Ascending aorta (tissue), 2 donors: ENCODE results near the gene APMAP. TPM values are rescaled to one million over a fixed set of nuclear protein-coding genes. Genes with fewer than 3 reads are reported as not detected.

Experiments used
- DNase-seq, 2 donors: peaks; one replicate each; pipeline ENCODE4 v3.0.0-alpha.2; 2019; ENCODE audit warnings: low spot score in 2 of 2
- H3K27ac ChIP-seq, 2 donors: fragments of 200-600 bp; sonication (generic); one replicate each; pipeline ENCODE4 v1.5.1; 2016 to 2017; ENCODE audit warnings: mild to moderate bottlenecking in 1 of 2
- H3K27me3 ChIP-seq: fragments of 200-600 bp; sonication (generic); one replicate; pipeline ENCODE4 v1.5.1; 2017
- H3K36me3 ChIP-seq, 2 donors: fragments of 200-600 bp; sonication (generic); one replicate each; pipeline ENCODE4 v1.5.1; 2016
- H3K4me1 ChIP-seq, 2 donors: fragments of 200-600 bp; sonication (generic); one replicate each; pipeline ENCODE4 v1.5.1; 2016 to 2017; ENCODE audit warnings: mild to moderate bottlenecking in 1 of 2
- H3K4me3 ChIP-seq, 2 donors: fragments of 200-600 bp; sonication (generic); one replicate each; pipeline ENCODE4 v1.5.1; 2016 to 2017; ENCODE audit warnings: mild to moderate bottlenecking in 1 of 2
- H3K9me3 ChIP-seq, 2 donors: fragments of 200-600 bp; sonication (generic); one replicate each; pipeline ENCODE4 v1.5.1; 2016
- CTCF ChIP-seq, 3 experiments: fragments of 200-600 bp in 2 of 3; fragments of 450-650 bp in 1 of 3; sonication (generic) in 2 of 3; IDR thresholded peaks; one replicate each; pipeline ENCODE4 v1.5.1; 2016 to 2019; ENCODE audit warnings: antibody characterized with exemption in 3 of 3, mild to moderate bottlenecking in 1 of 3, moderate library complexity in 1 of 3
- intact Hi-C: fragments of 100-400 bp; cut with DNase I; formaldehyde crosslinking; loops from one replicate; pipeline ENCODE4 v1.15.1; 2023
- total RNA-seq: library from RNA; depleted of rRNA; stranded (reverse); fragments of >200 nt; gene quantifications from one replicate; pipeline ENCODE4 v1.1.0, GENCODE V29; 2016

The APMAP gene
- total RNA-seq, 1 donor from 2014 or later = 44.8 TPM

GRCh38 chr20:24956001-24956841 lies 36.3 kb downstream of the APMAP start:
- Histone ChIP-seq H3K4me3 (no peak overlapping the region), H3K9me3 (no peaks in the 10 kb centered on the region), H3K27ac (no peak overlapping the region), H3K36me3 (peaks cover 7 to 20% of the 10 kb centered on the region in 2 donors), H3K27me3 (no peaks in the 10 kb centered on the region), H3K4me1 (no peaks in the 10 kb centered on the region)
- DNase-seq = peak in 1 of 2 donors; percentile 58
- intact Hi-C loops = no loop called here
- TF ChIP-seq CTCF (IDR thresholded peaks at IDR 0.05) = no peak

- no peak for DNase-seq
- intact Hi-C loops = no loop called here
- TF ChIP-seq CTCF (IDR thresholded peaks at IDR 0.05) = no peak
- no peak overlapping the region for H3K27ac ChIP-seq
- H3K9me3 ChIP-seq = no peaks in the 10 kb centered on the region
- H3K27me3 ChIP-seq = no peaks in the 10 kb centered on the region
- H3K4me1 ChIP-seq = no peaks in the 10 kb centered on the region
- no peak overlapping the region for H3K4me3 ChIP-seq
- peaks cover 7 to 14% of the 10 kb centered on the region in 2 donors for H3K36me3 ChIP-seq
Observed at GRCh38 chr20:24955045-24955444, 37.5 kb downstream of the APMAP start.

- intact Hi-C loops = no loop called here
- no peaks in the 10 kb centered on the region for H3K9me3 ChIP-seq
- no peak overlapping the region for H3K4me3 ChIP-seq
- H3K4me1 ChIP-seq = no peaks in the 10 kb centered on the region
- H3K27me3 ChIP-seq = no peaks in the 10 kb centered on the region
- TF ChIP-seq CTCF (IDR thresholded peaks at IDR 0.05) = no peak
- no peak for DNase-seq
- peaks cover 7 to 13% of the 10 kb centered on the region in 2 donors for H3K36me3 ChIP-seq
- no peak overlapping the region for H3K27ac ChIP-seq
Observed at GRCh38 chr20:24954566-24954965, 38.0 kb downstream of the APMAP start.

GRCh38 chr20:24954151-24954550 lies 38.4 kb downstream of the APMAP start:
- Histone ChIP-seq H3K9me3 (no peaks in the 10 kb centered on the region), H3K27ac (no peak overlapping the region), H3K4me3 (no peak overlapping the region), H3K36me3 (peaks cover 7 to 13% of the 10 kb centered on the region in 2 donors), H3K4me1 (no peaks in the 10 kb centered on the region), H3K27me3 (no peaks in the 10 kb centered on the region)
- no peak for TF ChIP-seq CTCF (IDR thresholded peaks at IDR 0.05)
- intact Hi-C loops = no loop called here
- DNase-seq = no peak

- H3K9me3 ChIP-seq = no peaks in the 10 kb centered on the region
- no peaks in the 10 kb centered on the region for H3K27me3 ChIP-seq
- H3K4me3 ChIP-seq = no peak overlapping the region
- H3K36me3 ChIP-seq = peaks cover 3 to 11% of the 10 kb centered on the region in 2 donors
- intact Hi-C loops = no loop called here
- H3K27ac ChIP-seq = no peak overlapping the region
- no peak for TF ChIP-seq CTCF (IDR thresholded peaks at IDR 0.05)
- peak in 1 of 2 donors; percentile 65 for DNase-seq
- no peaks in the 10 kb centered on the region for H3K4me1 ChIP-seq
Observed at GRCh38 chr20:24953621-24954133, 38.9 kb downstream of the APMAP start.
